A673 (cell line): ENCODE measurements around the gene AP2A1.

Source experiments
- EZH2 ChIP-seq: fragments of 200-600 bp; sonication (generic); IDR thresholded peaks from 2 replicates; pipeline ENCODE4 v1.6.1; 2017; ENCODE audit warnings: borderline replicate concordance, low read depth, mild to moderate bottlenecking, mixed read lengths, antibody characterized with exemption, low read length; ENCODE audit not compliant: poor library complexity, severe bottlenecking
- TF ChIP-seq, protein P1 (sequence below): fragments of 300-800, 200-600 bp; sonication (generic); conservative IDR thresholded peaks from 2 replicates; pipeline ENCODE4 v1.5.1; 2017; ENCODE audit warnings: low read depth, mild to moderate bottlenecking, antibody characterized with exemption, low read length, moderate library complexity, mixed read lengths

DNA sequence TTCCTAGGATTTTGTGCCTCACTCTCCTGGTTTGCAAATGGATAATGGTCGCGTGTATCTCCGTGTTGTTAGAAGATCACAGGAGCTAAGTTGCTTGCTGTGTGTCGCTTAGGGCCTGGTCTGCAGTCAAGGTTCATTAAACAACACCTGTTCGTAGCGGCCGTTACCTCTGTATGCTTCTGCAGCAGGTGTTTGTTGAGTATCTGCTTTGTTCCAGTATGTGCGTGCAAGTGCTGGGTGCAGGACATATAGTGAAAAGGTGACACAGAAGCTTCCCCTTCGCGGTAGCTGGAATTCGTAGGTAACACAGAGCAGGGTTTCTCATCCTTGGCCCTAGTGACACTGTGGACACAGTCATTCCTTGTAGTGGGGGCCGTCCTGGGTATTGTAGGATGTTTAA, 56.7 kb downstream of the AP2A1 start:
- TF ChIP-seq EZH2, result no peak
- TF ChIP-seq, protein P1, sequence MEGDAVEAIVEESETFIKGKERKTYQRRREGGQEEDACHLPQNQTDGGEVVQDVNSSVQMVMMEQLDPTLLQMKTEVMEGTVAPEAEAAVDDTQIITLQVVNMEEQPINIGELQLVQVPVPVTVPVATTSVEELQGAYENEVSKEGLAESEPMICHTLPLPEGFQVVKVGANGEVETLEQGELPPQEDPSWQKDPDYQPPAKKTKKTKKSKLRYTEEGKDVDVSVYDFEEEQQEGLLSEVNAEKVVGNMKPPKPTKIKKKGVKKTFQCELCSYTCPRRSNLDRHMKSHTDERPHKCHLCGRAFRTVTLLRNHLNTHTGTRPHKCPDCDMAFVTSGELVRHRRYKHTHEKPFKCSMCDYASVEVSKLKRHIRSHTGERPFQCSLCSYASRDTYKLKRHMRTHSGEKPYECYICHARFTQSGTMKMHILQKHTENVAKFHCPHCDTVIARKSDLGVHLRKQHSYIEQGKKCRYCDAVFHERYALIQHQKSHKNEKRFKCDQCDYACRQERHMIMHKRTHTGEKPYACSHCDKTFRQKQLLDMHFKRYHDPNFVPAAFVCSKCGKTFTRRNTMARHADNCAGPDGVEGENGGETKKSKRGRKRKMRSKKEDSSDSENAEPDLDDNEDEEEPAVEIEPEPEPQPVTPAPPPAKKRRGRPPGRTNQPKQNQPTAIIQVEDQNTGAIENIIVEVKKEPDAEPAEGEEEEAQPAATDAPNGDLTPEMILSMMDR, result no peak
